H1 (cell line): ENCODE data around the gene STK31. TPM values are rescaled to one million over a fixed set of nuclear protein-coding genes. Genes with fewer than 3 reads are reported as not detected.
"Not testable (repeated sequence)": the region's sequence is repeated elsewhere in the genome, so short reads cannot be mapped to it uniquely, and the experiment has no call there.

Experiments
- CTCF ChIA-PET: fragments of 300-600 bp; sonication (Branson Sonifier 250); formaldehyde crosslinking; loops from one replicate; lab custom pipeline; 2021; ENCODE audit not compliant: partially characterized antibody; lab: Charles Lee
- POLR2A ChIA-PET: fragments of 300-600 bp; sonication (Branson Sonifier 250); formaldehyde crosslinking; loops from one replicate; lab custom pipeline; 2021; ENCODE audit warnings: inconsistent platforms; ENCODE audit not compliant: partially characterized antibody; lab: Charles Lee
- DNase-seq, 2 experiments: peaks; one replicate each; pipeline versions ENCODE4 v3.0.0 to v3.0.0-alpha.2; 2010 to 2022; ENCODE audit warnings: low spot score in 2 of 2, low read depth in 1 of 2, mixed read lengths in 1 of 2
- FAIRE-seq: peaks from 2 replicates; lab custom pipeline; 2011; peaks lifted over from hg19 to GRCh38; lab: Jason Lieb, UNC
- H2AFZ ChIP-seq: 2 replicates; pipeline ENCODE4 v1.8.1; 2012; ENCODE audit warnings: low read length, inconsistent platforms
- H2AK5ac ChIP-seq: 2 replicates; pipeline ENCODE4 v1.6.1; 2013; ENCODE audit warnings: low read depth, low read length
- H2BK120ac ChIP-seq: replicated peaks from 2 replicates; pipeline ENCODE3; 2013; ENCODE audit warnings: low read depth, low read length, inconsistent platforms
- H2BK12ac ChIP-seq: 2 replicates; pipeline ENCODE4 v1.6.1; 2013; ENCODE audit warnings: low read depth, low read length
- H2BK15ac ChIP-seq: 2 replicates; pipeline ENCODE4 v1.6.1; 2013; ENCODE audit warnings: low read length
- H2BK20ac ChIP-seq: 2 replicates; pipeline ENCODE4 v1.6.1; 2013; ENCODE audit warnings: low read length
- H2BK5ac ChIP-seq: 2 replicates; pipeline ENCODE4 v1.6.1; 2013; ENCODE audit warnings: low read depth, low read length
- H3K14ac ChIP-seq: 2 replicates; pipeline ENCODE4 v1.6.1; 2013; ENCODE audit warnings: inconsistent platforms; ENCODE audit not compliant: insufficient read length
- H3K18ac ChIP-seq: 2 replicates; pipeline ENCODE4 v1.6.1; 2013; ENCODE audit warnings: low read length; ENCODE audit errors: extremely low read depth
- H3K23ac ChIP-seq: 2 replicates; pipeline ENCODE4 v1.6.1; 2013; ENCODE audit warnings: inconsistent platforms; ENCODE audit not compliant: insufficient read length
- H3K23me2 ChIP-seq: 2 replicates; pipeline ENCODE4 v1.6.1; 2013; ENCODE audit warnings: low read depth, low read length
- H3K27ac ChIP-seq: 2 replicates; pipeline ENCODE4 v1.6.1; 2011; ENCODE audit warnings: low read depth, low read length, inconsistent platforms
- H3K27me3 ChIP-seq, 4 experiments: replicated peaks in 1 of 4; 1 replicate in 1 of 4; 2 replicates in 3 of 4; pipeline versions ENCODE4 v1.6.1 to v1.8.1; 2011 to 2013; ENCODE audit warnings: low read length in 3 of 4, mild to moderate bottlenecking in 3 of 4, inconsistent platforms in 2 of 4, mixed read lengths in 2 of 4, moderate library complexity in 1 of 4; ENCODE audit not compliant: control insufficient read depth in 3 of 4, insufficient read depth in 3 of 4; ENCODE audit errors: extremely low read depth in 1 of 4
- H3K36me3 ChIP-seq, 4 experiments: 2 replicates each; pipeline versions ENCODE4 v1.6.1 to v1.8.1; 2011 to 2013; ENCODE audit warnings: mild to moderate bottlenecking in 4 of 4, low read length in 3 of 4, moderate library complexity in 2 of 4, control low read depth in 1 of 4, inconsistent platforms in 1 of 4; ENCODE audit not compliant: insufficient read depth in 4 of 4, control insufficient read depth in 2 of 4
- H3K4ac ChIP-seq: replicated peaks from 2 replicates; pipeline ENCODE3; 2013; ENCODE audit warnings: low read length, low read depth, mixed read lengths, inconsistent platforms; ENCODE audit not compliant: insufficient read length
- H3K4me1 ChIP-seq, 4 experiments: replicated peaks in 1 of 4; 1 replicate in 1 of 4; 2 replicates in 3 of 4; pipeline versions ENCODE4 v1.6.1 to v1.8.1; 2011 to 2013; ENCODE audit warnings: low read length in 3 of 4, inconsistent platforms in 2 of 4, mixed read lengths in 1 of 4; ENCODE audit not compliant: insufficient read depth in 4 of 4, control insufficient read depth in 3 of 4
- H3K4me2 ChIP-seq, 2 experiments: 2 replicates each; pipeline versions ENCODE4 v1.6.1 to v1.8.1; 2011 to 2013; ENCODE audit warnings: low read depth in 2 of 2, low read length in 2 of 2, control low read depth in 1 of 2, inconsistent platforms in 1 of 2, mild to moderate bottlenecking in 1 of 2; ENCODE audit not compliant: insufficient read depth in 1 of 2
- H3K4me3 ChIP-seq, 4 experiments: fragments of 200-600, 300-600 bp in 1 of 4; sonication (generic), shearing (Covaris generic), sonication (Bioruptor Twin) in 1 of 4; 2 replicates each; pipeline versions ENCODE4 v1.5.1 to v1.8.1; 2011 to 2016; ENCODE audit warnings: low read length in 4 of 4, low read depth in 3 of 4, control low read depth in 2 of 4, inconsistent platforms in 2 of 4, mild to moderate bottlenecking in 2 of 4, mixed read lengths in 1 of 4, moderate library complexity in 1 of 4; ENCODE audit not compliant: insufficient read depth in 2 of 4; ENCODE audit errors: extremely low read depth in 1 of 4
- H3K56ac ChIP-seq: replicated peaks from 2 replicates; pipeline ENCODE3; 2013; ENCODE audit warnings: low read depth, mild to moderate bottlenecking, mixed read lengths, low read length, inconsistent platforms; ENCODE audit not compliant: insufficient read length
- H3K79me1 ChIP-seq: 2 replicates; pipeline ENCODE4 v1.6.1; 2013; ENCODE audit warnings: low read depth, low read length, control low read depth
- H3K79me2 ChIP-seq, 2 experiments: 2 replicates each; pipeline versions ENCODE4 v1.6.1 to v1.8.1; 2012 to 2013; ENCODE audit warnings: low read length in 2 of 2, mild to moderate bottlenecking in 2 of 2, inconsistent platforms in 1 of 2; ENCODE audit not compliant: insufficient read depth in 2 of 2, control insufficient read depth in 1 of 2
- H3K9ac ChIP-seq, 4 experiments: replicated peaks in 1 of 4; 1 replicate in 1 of 4; 2 replicates in 3 of 4; pipeline versions ENCODE4 v1.6.1 to v1.8.1; 2011 to 2013; ENCODE audit warnings: low read depth in 3 of 4, low read length in 3 of 4, control low read depth in 2 of 4, mild to moderate bottlenecking in 2 of 4, moderate library complexity in 2 of 4, inconsistent platforms in 1 of 4; ENCODE audit errors: extremely low read depth in 1 of 4
- H3K9me3 ChIP-seq, 2 experiments: 2 replicates each; pipeline versions ENCODE4 v1.6.1 to v1.8.1; 2012 to 2013; ENCODE audit warnings: mild to moderate bottlenecking in 2 of 2, moderate library complexity in 2 of 2, control low read depth in 1 of 2, inconsistent platforms in 1 of 2, low read depth in 1 of 2, low read length in 1 of 2, mixed read lengths in 1 of 2; ENCODE audit not compliant: insufficient read depth in 2 of 2
- H4K20me1 ChIP-seq, 2 experiments: replicated peaks in 1 of 2; 2 replicates each; pipeline versions ENCODE3 to v1.8.1; 2011 to 2013; ENCODE audit warnings: inconsistent platforms in 2 of 2, low read length in 2 of 2, mild to moderate bottlenecking in 1 of 2; ENCODE audit not compliant: insufficient read depth in 2 of 2, control insufficient read depth in 1 of 2
- H4K5ac ChIP-seq: 2 replicates; pipeline ENCODE4 v1.6.1; 2013; ENCODE audit warnings: low read length, low read depth, mixed read lengths, inconsistent platforms; ENCODE audit not compliant: insufficient read length
- H4K8ac ChIP-seq: 2 replicates; pipeline ENCODE4 v1.8.0; 2013; ENCODE audit warnings: mild to moderate bottlenecking, moderate library complexity, low read length, inconsistent platforms; ENCODE audit not compliant: insufficient read depth; ENCODE audit errors: extremely low read depth
- H4K91ac ChIP-seq: replicated peaks from 2 replicates; pipeline ENCODE3; 2013; ENCODE audit warnings: low read length, mixed read lengths, inconsistent platforms; ENCODE audit not compliant: insufficient read length
- TAF1 ChIP-seq: IDR thresholded peaks from 2 replicates; pipeline ENCODE4 v1.6.1; 2011; ENCODE audit warnings: mild to moderate bottlenecking, low read depth, low read length
- YY1 ChIP-seq: IDR thresholded peaks from 2 replicates; pipeline ENCODE4 v1.6.1; 2011; ENCODE audit warnings: low read depth, mild to moderate bottlenecking, low read length
- WGBS, 2 experiments: shearing (Covaris generic) in 1 of 2; methylation state at CpG; one replicate each; pipeline versions ENCODE4 v1.1.6 to v1.1.7; 2013 to 2015; ENCODE audit warnings: low lambda C conversion rate in 2 of 2, mixed read lengths in 2 of 2, inconsistent platforms in 1 of 2, low coverage in 1 of 2, missing lambda C conversion rate in 1 of 2; ENCODE audit not compliant: insufficient replicate concordance in 2 of 2, insufficient coverage in 1 of 2, insufficient read length in 1 of 2; ENCODE audit errors: extremely low coverage in 1 of 2, missing lambda C conversion rate in 1 of 2; 5-methylcytosine and 5-hydroxymethylcytosine counted together
- polyA plus RNA-seq, 7 experiments: library from polyadenylated mRNA; depleted of rRNA in 3 of 7; stranded (reverse) in 5 of 7; unstranded in 2 of 7; fragments of >200 nt in 5 of 7; fragments of 200-250 nt in 2 of 7; gene quantifications; 1 replicate in 5 of 7; 2 replicates in 1 of 7; 4 replicates in 1 of 7; pipeline versions ENCODE4 v1.2.1 to v1.2.3, GENCODE V29; 2011 to 2013; ENCODE audit warnings: missing spikeins in 2 of 7, mixed read lengths in 2 of 7
- total RNA-seq: library from RNA; stranded (reverse); fragmentation: NEBNext Ultra II Directional; extraction: Animal tissue kit (Norgen Biotek cat#: 25700); gene quantifications from 2 replicates; pipeline ENCODE4 v1.2.1, GENCODE V29; 2021

The STK31 gene
- total and polyA plus RNA-seq, 2 of the 8 experiments (the other 6 are each of a cell fraction or from before 2014, with no cell fraction given): 0.15 to 0.32 TPM

DNA sequence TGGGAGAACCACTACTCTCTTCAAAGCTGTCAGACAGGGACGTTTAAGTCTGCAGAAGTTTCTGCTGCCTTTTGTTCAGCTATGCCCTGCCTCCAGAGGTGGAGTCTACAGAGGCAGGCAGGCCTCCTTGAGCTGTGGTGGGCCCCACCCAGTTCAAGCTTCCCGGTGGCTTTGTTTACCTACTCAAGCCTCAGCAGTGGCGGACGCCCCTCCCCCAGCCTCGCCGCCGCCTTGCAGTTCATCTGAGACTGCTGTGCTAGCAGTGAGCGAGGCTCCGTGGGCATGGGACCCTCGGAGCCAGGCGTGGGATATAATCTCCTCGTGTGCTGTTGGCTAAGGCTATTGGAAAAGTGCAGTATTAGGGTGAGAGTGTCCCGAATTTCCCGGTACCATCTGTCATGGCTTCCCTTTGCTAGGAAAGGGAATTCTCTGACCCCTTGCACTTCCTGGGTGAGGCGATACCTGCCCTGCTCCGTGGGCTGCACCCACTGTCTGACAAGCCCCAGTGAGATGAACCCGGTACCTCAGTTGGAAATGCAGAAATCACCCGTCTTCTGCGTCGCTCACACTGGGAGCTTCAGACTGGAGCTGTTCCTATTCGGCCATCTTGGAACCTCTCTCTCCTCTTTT, 12.7 kb downstream of the STK31 start:
- not testable (repeated sequence) for H3K79me2 ChIP-seq, H3K18ac ChIP-seq, H3K56ac ChIP-seq, H3K4me1 ChIP-seq, H3K23me2 ChIP-seq, H4K91ac ChIP-seq, H4K8ac ChIP-seq, H2BK120ac ChIP-seq, H3K9me3 ChIP-seq, H3K27ac ChIP-seq, H2BK20ac ChIP-seq, H2AFZ ChIP-seq, H2BK5ac ChIP-seq, H4K20me1 ChIP-seq, H3K36me3 ChIP-seq, H3K4ac ChIP-seq, H4K5ac ChIP-seq, H3K14ac ChIP-seq, H2AK5ac ChIP-seq, DNase-seq, FAIRE-seq, H3K23ac ChIP-seq, H2BK15ac ChIP-seq, H2BK12ac ChIP-seq, H3K79me1 ChIP-seq
- Histone ChIP-seq H3K27me3 (peaks cover 5 to 25% (median 19%) of the 10 kb centered on the region in 4 experiments), H3K4me2 (peak overlapping the region; percentile 40 to 52), H3K4me3 (peak overlapping the region; percentile 20 to 68 (median 35); a peak in 7 of 8 replicates), H3K9ac (peak overlapping the region in 2 of 4 experiments; percentile 43 to 82; a peak in 4 of 7 replicates)
- peak; percentile 23; the same call in 1 of the 2 replicates for TF ChIP-seq TAF1
- TF ChIP-seq YY1: peak; percentile 47; the same call in 1 of the 2 replicates
- 64% methylated on average over 21 of the region's 21 CpGs; no CpG with 5 or more reads in 1 of the 2 experiments for WGBS, 2 experiments
- ChIA-PET CTCF (interaction anchor here (4.6 kb wide), 1 partner anchor 12 kb away, joined by 18 read pairs; the partner anchor contains the start of gene STK31), POLR2A (interaction anchor here (1.4 to 1.8 kb wide), 2 partner anchors 14 to 192 kb away, joined by 4 to 6 read pairs; no protein-coding TSS in a partner anchor)
